GM13977 (cell line): ENCODE measurements around the gene TMEM255A.
"Not testable (repeated sequence)": the region's sequence is repeated elsewhere in the genome, so short reads cannot be mapped to it uniquely, and the experiment has no call there.

ENCODE experiments used
- DNase-seq: peaks from one replicate; pipeline ENCODE4 v3.0.0; 2012; ENCODE audit warnings: low spot score
- CTCF ChIP-seq: IDR thresholded peaks from 2 replicates; pipeline ENCODE4 v1.5.1; 2012; ENCODE audit warnings: mild to moderate bottlenecking, control low read depth; ENCODE audit not compliant: insufficient read depth; ENCODE audit errors: extremely low read depth, missing control alignments
- in situ Hi-C: fragments of 300-500 bp; cut with MboI; formaldehyde crosslinking; loops from one replicate; pipeline ENCODE4 v1.12.0; 2022; ENCODE audit warnings: low sequenced_read_pairs, low pct_unique_long_range_greater_than_20kb, mixed read lengths, inconsistent platforms; ENCODE audit not compliant: unreplicated experiment

Gene TMEM255A

GRCh38 chrX:120310861-120311726, at the start of gene TMEM255A:
TMEM255A (minus strand) TSS chrX:120311461; CDS start chrX:120311309, 152 bp downstream.
- in situ Hi-C loops: no loop called here
- TF ChIP-seq CTCF: no peak
- DNase-seq: no peak

GRCh38 chrX:120358737-120359456, 47.6 kb upstream of the TMEM255A start:
- no peak for TF ChIP-seq CTCF
- in situ Hi-C loops: no loop called here
- DNase-seq: no peak

GRCh38 chrX:120357186-120357585, 45.9 kb upstream of the TMEM255A start:
- DNase-seq: no peak
- in situ Hi-C loops: no loop called here
- no peak for TF ChIP-seq CTCF

GRCh38 chrX:120356084-120356483, 44.8 kb upstream of the TMEM255A start:
- in situ Hi-C loops: no loop called here
- no peak for DNase-seq
- no peak for TF ChIP-seq CTCF

- no peak for DNase-seq
- no peak for TF ChIP-seq CTCF
- in situ Hi-C loops: no loop called here
Measured at GRCh38 chrX:120350450-120351138, 39.3 kb upstream of the TMEM255A start.

GRCh38 chrX:120344566-120344965, 33.3 kb upstream of the TMEM255A start:
- in situ Hi-C loops, DNase-seq: not testable (repeated sequence)
